DMS 273 (cell line): ENCODE data around the gene UCK1.
"Not testable (repeated sequence)": the region's sequence is repeated elsewhere in the genome, so short reads cannot be mapped to it uniquely, and the experiment has no call there.

ENCODE experiments used
- DNase-seq: peaks from one replicate; lab custom pipeline; 2025; ENCODE audit not compliant: unreplicated experiment; lab: John Stamatoyannopoulos, UW

The UCK1 gene

GRCh38 chr9:131554087-131554842 lies 23.2 kb upstream of the UCK1 start:
- DNase-seq: peak; percentile 40

- DNase-seq: no peak
Observed at GRCh38 chr9:131552030-131552429, 21.0 kb upstream of the UCK1 start.

GRCh38 chr9:131550465-131550864 lies 19.4 kb upstream of the UCK1 start:
- not testable (repeated sequence) for DNase-seq

GRCh38 chr9:131549186-131549585 lies 18.1 kb upstream of the UCK1 start:
- not testable (repeated sequence) for DNase-seq

- peak; percentile 78 for DNase-seq
Observed at GRCh38 chr9:131546336-131547084, 15.4 kb upstream of the UCK1 start.

- DNase-seq: no peak
Observed at GRCh38 chr9:131545786-131546335, 14.8 kb upstream of the UCK1 start.

GRCh38 chr9:131545003-131545785 lies 14.1 kb upstream of the UCK1 start, which contains the start of gene PRRT1B:
Gene PRRT1B (plus strand): TSS chr9:131545523. CDS start chr9:131545616, 93 bp downstream.
- DNase-seq: no peak

GRCh38 chr9:131543141-131543540 lies 12.1 kb upstream of the UCK1 start:
- DNase-seq: no peak

GRCh38 chr9:131539223-131539923 lies 8.3 kb upstream of the UCK1 start:
- no peak for DNase-seq

GRCh38 chr9:131537946-131538345 lies 6.9 kb upstream of the UCK1 start:
- DNase-seq: no peak

GRCh38 chr9:131534721-131535237 lies 3.7 kb upstream of the UCK1 start:
- DNase-seq: no peak

- peak; percentile 69 for DNase-seq
Observed at GRCh38 chr9:131530546-131530919, 530 bp downstream of the UCK1 start.

GRCh38 chr9:131529597-131530545 lies 1.2 kb downstream of the UCK1 start:
- DNase-seq: no peak

GRCh38 chr9:131528886-131529505 lies 2.1 kb downstream of the UCK1 start:
- DNase-seq: no peak

GRCh38 chr9:131528186-131528585 lies 2.9 kb downstream of the UCK1 start:
- no peak for DNase-seq

GRCh38 chr9:131525643-131526565 lies 5.2 kb downstream of the UCK1 start:
- no peak for DNase-seq

- no peak for DNase-seq
Observed at GRCh38 chr9:131524665-131525315, 6.3 kb downstream of the UCK1 start.
